Progenitor cell of endocrine pancreas (in vitro differentiated cells): ENCODE results near the gene FAM174B. TPM values are rescaled to one million over a fixed set of nuclear protein-coding genes. Genes with fewer than 3 reads are reported as not detected.
"Not testable (repeated sequence)": the region's sequence is repeated elsewhere in the genome, so short reads cannot be mapped to it uniquely, and the experiment has no call there.

ENCODE experiments used
- DNase-seq: peaks from one replicate; pipeline ENCODE4 v3.0.0; 2021; ENCODE audit warnings: low spot score; ENCODE audit not compliant: unreplicated experiment
- H3K27ac Mint-ChIP-seq: 2 replicates; pipeline ENCODE4 v1.8.0; 2021; ENCODE audit warnings: mild to moderate bottlenecking, moderate library complexity, mixed read lengths
- H3K27me3 Mint-ChIP-seq: 2 replicates; pipeline ENCODE4 v1.8.0; 2021; ENCODE audit warnings: mixed read lengths
- H3K36me3 Mint-ChIP-seq: 2 replicates; pipeline ENCODE4 v1.8.0; 2022; ENCODE audit warnings: mixed read lengths; ENCODE audit not compliant: insufficient read depth
- H3K4me1 Mint-ChIP-seq: 2 replicates; pipeline ENCODE4 v1.8.0; 2021; ENCODE audit warnings: low read depth, mixed read lengths
- H3K4me3 Mint-ChIP-seq: 2 replicates; pipeline ENCODE4 v1.8.0; 2021; ENCODE audit warnings: low read depth, mild to moderate bottlenecking, moderate library complexity, mixed read lengths
- H3K9me3 Mint-ChIP-seq: 2 replicates; pipeline ENCODE4 v1.8.0; 2021; ENCODE audit warnings: low read depth, mixed read lengths
- total RNA-seq: library from RNA; stranded (reverse); gene quantifications from 2 replicates; pipeline ENCODE4 v1.2.1, GENCODE V29; 2021
- TF ChIP-seq, protein P1 (sequence below): fragments of 200-600 bp; sonication (generic); IDR thresholded peaks from one replicate; pipeline ENCODE4 v1.5.0; 2021; ENCODE audit warnings: antibody characterized with exemption, mild to moderate bottlenecking; ENCODE audit not compliant: unreplicated experiment

The FAM174B gene
- total RNA-seq, 1 donor from 2014 or later = 37.0 TPM

DNA sequence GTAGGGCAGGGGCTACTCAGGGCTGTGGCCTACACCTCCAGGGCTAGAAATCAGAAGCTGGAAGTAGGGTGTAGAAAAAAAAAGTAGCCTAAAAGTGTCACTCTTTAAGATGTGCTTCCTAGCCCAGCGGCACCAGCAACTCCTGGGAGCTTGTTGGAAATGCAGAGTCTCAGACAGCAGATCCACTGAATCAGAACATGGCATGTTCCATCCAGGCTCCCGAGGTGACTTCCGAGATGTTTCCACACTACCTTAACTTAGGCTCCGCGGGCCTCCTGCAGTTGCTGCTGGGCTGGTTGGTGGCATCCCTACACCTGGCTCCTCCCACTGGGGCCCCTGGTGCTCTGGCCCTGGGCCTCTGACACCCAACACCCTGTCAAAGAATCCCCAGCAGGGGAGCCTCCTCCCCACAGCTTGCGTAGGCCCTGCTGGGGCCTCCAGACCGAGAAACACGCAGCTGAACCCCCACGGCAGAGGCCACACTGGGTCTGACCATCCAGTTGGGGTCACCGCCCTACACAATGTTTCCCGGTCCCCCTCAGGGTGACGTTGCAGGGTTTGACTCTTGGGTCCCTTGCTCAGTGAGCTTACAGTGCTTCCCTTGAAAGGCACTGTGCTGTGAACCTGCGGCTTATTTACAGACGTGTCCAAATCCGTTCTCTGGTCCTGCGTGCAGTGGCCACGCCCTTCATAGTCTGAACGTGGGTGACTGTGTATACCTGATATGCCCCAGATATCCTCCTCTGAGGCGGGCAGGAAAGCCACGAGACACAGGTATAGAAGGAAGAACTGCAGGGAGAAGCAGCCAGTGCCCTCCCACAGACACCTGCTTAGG lies 46.5 kb downstream of the FAM174B start:
- H3K27ac Mint-ChIP-seq = no peak overlapping the region
- no peak for DNase-seq

DNA sequence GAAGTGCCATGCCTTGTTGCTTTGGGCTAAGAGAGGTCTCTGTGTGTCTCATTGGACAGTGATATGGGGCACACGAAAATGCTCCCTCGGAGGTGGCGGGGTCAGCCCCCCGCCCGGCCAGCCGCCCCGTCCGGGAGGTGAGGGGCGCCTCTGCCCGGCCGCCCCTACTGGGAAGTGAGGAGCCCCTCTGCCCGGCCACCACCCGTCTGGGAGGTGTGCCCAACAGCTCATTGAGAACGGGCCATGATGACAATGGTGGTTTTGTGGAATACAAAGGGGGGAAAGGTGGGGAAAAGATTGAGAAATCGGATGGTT lies 48.8 kb downstream of the FAM174B start:
- not testable (repeated sequence) for H3K4me3 Mint-ChIP-seq

More for the DNA sequence above, 46.5 kb downstream of the FAM174B start:
- H3K4me3 Mint-ChIP-seq = no peak overlapping the region
- TF ChIP-seq, protein P1, sequence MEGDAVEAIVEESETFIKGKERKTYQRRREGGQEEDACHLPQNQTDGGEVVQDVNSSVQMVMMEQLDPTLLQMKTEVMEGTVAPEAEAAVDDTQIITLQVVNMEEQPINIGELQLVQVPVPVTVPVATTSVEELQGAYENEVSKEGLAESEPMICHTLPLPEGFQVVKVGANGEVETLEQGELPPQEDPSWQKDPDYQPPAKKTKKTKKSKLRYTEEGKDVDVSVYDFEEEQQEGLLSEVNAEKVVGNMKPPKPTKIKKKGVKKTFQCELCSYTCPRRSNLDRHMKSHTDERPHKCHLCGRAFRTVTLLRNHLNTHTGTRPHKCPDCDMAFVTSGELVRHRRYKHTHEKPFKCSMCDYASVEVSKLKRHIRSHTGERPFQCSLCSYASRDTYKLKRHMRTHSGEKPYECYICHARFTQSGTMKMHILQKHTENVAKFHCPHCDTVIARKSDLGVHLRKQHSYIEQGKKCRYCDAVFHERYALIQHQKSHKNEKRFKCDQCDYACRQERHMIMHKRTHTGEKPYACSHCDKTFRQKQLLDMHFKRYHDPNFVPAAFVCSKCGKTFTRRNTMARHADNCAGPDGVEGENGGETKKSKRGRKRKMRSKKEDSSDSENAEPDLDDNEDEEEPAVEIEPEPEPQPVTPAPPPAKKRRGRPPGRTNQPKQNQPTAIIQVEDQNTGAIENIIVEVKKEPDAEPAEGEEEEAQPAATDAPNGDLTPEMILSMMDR = no peak
- peaks cover 16% of the 10 kb centered on the region for H3K9me3 Mint-ChIP-seq
- no peaks in the 10 kb centered on the region for H3K36me3 Mint-ChIP-seq
- H3K27me3 Mint-ChIP-seq = no peaks in the 10 kb centered on the region
- peaks cover 2% of the 10 kb centered on the region for H3K4me1 Mint-ChIP-seq

DNA sequence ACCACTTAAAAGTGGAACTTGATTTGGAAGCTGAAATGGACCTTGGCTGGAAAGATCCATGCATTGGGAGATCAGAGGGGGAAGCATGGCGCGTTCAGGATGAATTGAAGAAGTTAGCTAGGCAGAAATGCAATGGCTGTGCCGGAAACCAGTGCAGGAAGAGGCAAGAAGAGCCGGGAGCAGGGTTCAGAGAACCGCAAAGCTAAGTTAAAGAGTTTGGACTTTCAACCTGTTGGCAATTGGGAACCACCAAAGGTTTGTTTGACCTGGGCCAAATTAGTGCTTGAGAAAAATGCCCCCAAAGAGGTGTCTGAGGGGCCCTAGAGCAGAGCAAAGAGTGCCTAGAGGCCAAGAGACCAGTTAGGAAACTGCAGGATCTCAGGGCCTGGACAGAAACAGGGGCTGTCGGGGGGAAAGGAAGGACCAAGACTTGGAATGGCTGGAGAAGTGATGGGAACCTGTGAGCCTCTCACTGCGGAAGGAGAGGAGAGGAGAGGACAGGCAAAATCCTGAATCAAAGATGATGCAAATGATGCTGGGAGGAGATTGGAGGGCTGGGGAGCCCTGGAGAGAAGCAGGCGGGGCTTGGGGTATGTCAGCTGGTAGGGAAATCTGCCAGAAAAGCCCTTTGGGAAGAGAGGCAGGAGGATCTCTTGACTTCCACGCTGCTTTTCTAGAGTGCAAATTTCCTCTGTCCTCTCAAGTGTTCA lies 49.3 kb downstream of the FAM174B start:
- DNase-seq = no peak
- TF ChIP-seq, protein P1 = no peak
- Mint-ChIP-seq H3K4me3 (no peak overlapping the region), H3K9me3 (peaks cover 16% of the 10 kb centered on the region), H3K36me3 (no peaks in the 10 kb centered on the region), H3K27ac (no peak overlapping the region), H3K27me3 (no peaks in the 10 kb centered on the region), H3K4me1 (peaks cover 3% of the 10 kb centered on the region)

More for the DNA sequence above, 48.8 kb downstream of the FAM174B start:
- not testable (repeated sequence) for H3K27me3 Mint-ChIP-seq, H3K4me1 Mint-ChIP-seq, H3K27ac Mint-ChIP-seq, H3K36me3 Mint-ChIP-seq, DNase-seq
- peaks cover 16% of the 10 kb centered on the region for H3K9me3 Mint-ChIP-seq

DNA sequence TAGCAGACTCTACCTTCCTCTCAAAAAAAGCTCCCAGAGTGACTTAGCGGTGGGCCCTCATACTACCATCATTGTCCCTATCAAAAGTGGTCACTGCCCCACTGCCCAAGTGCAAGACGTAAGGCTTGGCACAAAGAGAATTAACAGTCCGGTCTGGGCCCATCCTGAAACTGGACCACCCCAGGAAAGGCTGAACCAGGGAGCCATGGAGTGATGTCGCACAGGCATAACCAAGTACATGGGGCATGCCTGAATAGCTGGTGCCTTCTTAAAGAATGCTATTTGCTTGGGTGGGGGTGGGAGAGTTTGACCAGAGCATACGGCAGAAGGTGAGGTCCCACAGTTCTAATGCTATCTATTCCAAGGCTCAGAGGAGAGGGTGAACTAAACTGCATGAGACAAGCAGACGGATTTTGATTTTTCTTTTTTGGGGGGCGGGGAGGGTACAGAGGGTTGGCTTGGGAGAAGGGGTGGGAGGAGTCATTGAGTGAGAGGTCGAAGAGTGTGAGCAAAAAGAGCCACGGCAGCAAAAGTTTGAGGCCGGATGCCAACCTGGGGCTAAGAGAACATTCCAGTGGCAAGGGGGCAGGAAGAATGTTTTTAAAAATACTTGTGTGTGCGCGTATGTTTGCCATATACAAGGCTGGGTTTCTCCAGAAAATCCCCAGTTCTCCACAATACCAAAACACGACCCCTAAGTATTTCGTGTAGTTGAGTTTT lies 50.2 kb downstream of the FAM174B start:
- H3K36me3 Mint-ChIP-seq = no peaks in the 10 kb centered on the region
- H3K27ac Mint-ChIP-seq = no peak overlapping the region
- TF ChIP-seq, protein P1 = no peak
- peaks cover 16% of the 10 kb centered on the region for H3K9me3 Mint-ChIP-seq
- no peak overlapping the region for H3K4me3 Mint-ChIP-seq
- H3K27me3 Mint-ChIP-seq = no peaks in the 10 kb centered on the region
- no peak for DNase-seq
- peaks cover 11% of the 10 kb centered on the region for H3K4me1 Mint-ChIP-seq

DNA sequence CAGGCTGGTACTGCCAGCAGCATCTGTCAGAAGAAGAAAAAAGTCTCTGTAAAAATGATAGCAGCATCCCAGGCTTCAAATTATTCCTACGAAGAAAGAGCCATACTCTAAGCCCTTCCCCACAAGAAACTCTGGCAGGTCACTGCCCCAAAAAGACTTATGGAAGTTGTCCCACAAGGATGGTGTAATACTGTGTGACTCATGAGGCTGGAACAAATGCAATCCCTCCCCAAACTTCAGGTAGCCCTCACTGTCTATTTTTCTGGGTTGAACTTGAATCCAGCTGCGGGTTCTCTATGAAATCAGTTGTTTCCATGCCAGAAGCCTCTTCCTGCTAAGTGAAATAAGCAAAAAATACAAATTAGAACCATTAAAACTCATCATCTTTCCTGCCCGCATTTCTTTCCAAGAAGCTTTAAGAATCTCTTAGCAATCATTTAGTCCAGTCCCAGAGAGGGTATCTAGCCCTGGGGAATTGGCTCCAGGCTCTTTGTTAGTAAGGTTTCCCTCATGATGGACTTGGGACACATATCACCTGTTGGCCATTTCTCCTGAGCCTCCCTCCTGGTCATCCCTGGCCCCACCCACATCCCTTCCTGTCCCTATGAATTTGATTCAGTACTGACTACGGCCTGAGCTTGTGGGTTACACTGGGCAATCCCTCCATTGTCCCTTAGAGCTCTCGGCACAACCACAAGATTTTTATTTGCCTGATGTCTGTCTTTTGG lies 51.7 kb downstream of the FAM174B start:
- no peak for DNase-seq

More for the DNA sequence above, 51.7 kb downstream of the FAM174B start:
- Mint-ChIP-seq H3K4me1 (peaks cover 14% of the 10 kb centered on the region), H3K4me3 (no peak overlapping the region), H3K27ac (no peak overlapping the region), H3K9me3 (peaks cover 16% of the 10 kb centered on the region), H3K36me3 (no peaks in the 10 kb centered on the region), H3K27me3 (peaks cover 5% of the 10 kb centered on the region)
- TF ChIP-seq, protein P1 = no peak
